GM23338 (cell line): ENCODE measurements around the gene SLC5A11. TPM values are rescaled to one million over a fixed set of nuclear protein-coding genes. Genes with fewer than 3 reads are reported as not detected.

Source experiments
- ATAC-seq: fragments of 200-7000 bp; cut with Tn5 transposase; 3 replicates; pipeline ENCODE4 v1.9.1; 2020
- DNase-seq: peaks from one replicate; pipeline ENCODE4 v3.0.0-alpha.2; 2015; ENCODE audit warnings: low spot score
- H2AFZ ChIP-seq: fragments of 200-600 bp; sonication (generic); 2 replicates; pipeline ENCODE4 v1.8.0; 2016; ENCODE audit warnings: antibody characterized with exemption, mild to moderate bottlenecking, moderate library complexity
- H3F3A ChIP-seq: fragments of 200-600 bp; sonication (generic); replicated peaks from 2 replicates; pipeline ENCODE4 v1.8.0; 2017; ENCODE audit warnings: antibody characterized with exemption, mixed run types, low read depth
- H3K27ac ChIP-seq: fragments of 200-600 bp; sonication (generic); 2 replicates; pipeline ENCODE4 v1.6.1; 2016; ENCODE audit warnings: low read depth
- H3K27me3 ChIP-seq: fragments of 200-600 bp; sonication (generic); 2 replicates; pipeline ENCODE4 v1.8.0; 2016; ENCODE audit warnings: mild to moderate bottlenecking, mixed run types, moderate library complexity; ENCODE audit not compliant: insufficient read depth
- H3K36me3 ChIP-seq: fragments of 200-600 bp; sonication (generic); 2 replicates; pipeline ENCODE4 v1.8.0; 2016; ENCODE audit warnings: mild to moderate bottlenecking; ENCODE audit not compliant: insufficient read depth
- H3K4me1 ChIP-seq: fragments of 200-600 bp; sonication (generic); 2 replicates; pipeline ENCODE4 v1.8.0; 2016; ENCODE audit warnings: mild to moderate bottlenecking, moderate library complexity; ENCODE audit not compliant: insufficient read depth
- H3K4me2 ChIP-seq: fragments of 200-600 bp; sonication (generic); 2 replicates; pipeline ENCODE4 v1.7.1; 2017; ENCODE audit warnings: mixed run types
- H3K4me3 ChIP-seq: fragments of 200-600 bp; sonication (generic); 2 replicates; pipeline ENCODE4 v1.6.1; 2016; ENCODE audit warnings: mixed run types
- H3K79me2 ChIP-seq: fragments of 200-600 bp; sonication (generic); replicated peaks from 2 replicates; pipeline ENCODE4 v1.8.0; 2017; ENCODE audit warnings: mild to moderate bottlenecking; ENCODE audit not compliant: insufficient read depth
- H3K9me2 ChIP-seq: fragments of 200-600 bp; sonication (generic); 2 replicates; pipeline ENCODE4 v1.8.0; 2017; ENCODE audit not compliant: insufficient read depth
- H4K20me1 ChIP-seq: fragments of 200-600 bp; sonication (generic); replicated peaks from 2 replicates; pipeline ENCODE4 v1.8.0; 2017; ENCODE audit warnings: mild to moderate bottlenecking; ENCODE audit not compliant: insufficient read depth
- H3K27ac Mint-ChIP-seq: 2 replicates; pipeline ENCODE4 v1.8.0; 2020; ENCODE audit warnings: inconsistent platforms, mild to moderate bottlenecking, moderate library complexity, mixed read lengths
- H3K27me3 Mint-ChIP-seq: 3 replicates; pipeline ENCODE4 v1.8.0; 2022; ENCODE audit warnings: low read depth, mild to moderate bottlenecking, moderate library complexity, mixed read lengths, inconsistent platforms; ENCODE audit not compliant: insufficient read depth, poor library complexity
- H3K36me3 Mint-ChIP-seq: 3 replicates; pipeline ENCODE4 v1.8.0; 2021; ENCODE audit warnings: low read depth, mild to moderate bottlenecking, inconsistent platforms, moderate library complexity, mixed read lengths
- H3K4me1 Mint-ChIP-seq: 3 replicates; pipeline ENCODE4 v1.8.0; 2020; ENCODE audit warnings: mild to moderate bottlenecking, inconsistent platforms, mixed read lengths
- H3K4me3 Mint-ChIP-seq: 3 replicates; pipeline ENCODE4 v1.8.0; 2021; ENCODE audit warnings: moderate library complexity, mild to moderate bottlenecking, inconsistent platforms, mixed read lengths
- H3K9me3 Mint-ChIP-seq: 3 replicates; pipeline ENCODE4 v1.8.0; 2020; ENCODE audit warnings: moderate library complexity, mild to moderate bottlenecking, inconsistent platforms, mixed read lengths
- CTCF ChIP-seq, 2 experiments: fragments of 200-600 bp in 1 of 2; sonication (generic) in 1 of 2; conservative IDR thresholded peaks; 2 replicates each; pipeline versions ENCODE4 v1.5.1 to v1.6.1; 2016 to 2017; ENCODE audit warnings: antibody characterized with exemption in 2 of 2, low read depth in 2 of 2, mild to moderate bottlenecking in 2 of 2, moderate library complexity in 1 of 2
- EZH2 ChIP-seq: fragments of 200-600 bp; sonication (generic); IDR thresholded peaks from one replicate; pipeline ENCODE4 v1.8.0; 2017; ENCODE audit warnings: antibody characterized with exemption, mild to moderate bottlenecking, low read depth; ENCODE audit not compliant: unreplicated experiment
- EZH2phosphoT487 ChIP-seq: fragments of 200-600 bp; sonication (generic); IDR thresholded peaks from one replicate; pipeline ENCODE4 v1.8.1; 2018; ENCODE audit warnings: antibody characterized with exemption; ENCODE audit not compliant: unreplicated experiment
- ZNF114 ChIP-seq: fragments of 250-450 bp; sonication (Bioruptor Pico); IDR thresholded peaks from 2 replicates; pipeline ENCODE4 v1.5.0; 2020; ENCODE audit warnings: mild to moderate bottlenecking, moderate library complexity
- ZNF462 ChIP-seq: fragments of 250-450 bp; sonication (Bioruptor Pico); IDR thresholded peaks from 2 replicates; pipeline ENCODE4 v1.5.0; 2020; ENCODE audit warnings: mild to moderate bottlenecking, moderate library complexity
- polyA plus RNA-seq: library from polyadenylated mRNA; unstranded; fragments of >200 nt; fragmentation: Nextera tagmentation; extraction: Ambion mirVana; gene quantifications from 2 replicates; pipeline ENCODE4 v1.2.1, GENCODE V29; 2016
- total RNA-seq: library from RNA; depleted of rRNA; stranded (reverse); fragments of >200 nt; shearing (Covaris generic); gene quantifications from 2 replicates; pipeline ENCODE4 v1.2.3, GENCODE V29; 2014

The SLC5A11 gene
- total and polyA plus RNA-seq, 2 experiments from 2014 or later = 0.07 TPM; not detected in 1

GRCh38 chr16:24931091-24931490 is 85.3 kb downstream of the SLC5A11 start:
- ATAC-seq (no peak), DNase-seq (no peak)
- no peak overlapping the region for H3K4me2 ChIP-seq
- H3K27ac ChIP-seq = no peak overlapping the region
- Mint-ChIP-seq H3K36me3 (peaks cover 28% of the 10 kb centered on the region), H3K4me1 (no peaks in the 10 kb centered on the region), H3K9me3 (no peaks in the 10 kb centered on the region), H3K27me3 (no peaks in the 10 kb centered on the region), H3K27ac (no peak overlapping the region), H3K4me3 (no peak overlapping the region)
- no peaks in the 10 kb centered on the region for H3K79me2 ChIP-seq
- no peak overlapping the region for H2AFZ ChIP-seq
- H3K4me1 ChIP-seq = no peaks in the 10 kb centered on the region
- H3K9me2 ChIP-seq = no peaks in the 10 kb centered on the region
- no peaks in the 10 kb centered on the region; the same call in none of the 2 replicates for H4K20me1 ChIP-seq
- H3K27me3 ChIP-seq = no peaks in the 10 kb centered on the region
- no peak overlapping the region for H3K4me3 ChIP-seq
- no peaks in the 10 kb centered on the region; the same call in none of the 2 replicates for H3K36me3 ChIP-seq
- TF ChIP-seq ZNF114 (no peak), CTCF (conservative IDR thresholded peaks at IDR 0.05; ENCODE audit: low read depth in 2 of 2) (no peak), EZH2 (no peak), EZH2phosphoT487 (no peak)
- H3F3A ChIP-seq = no peaks in the 10 kb centered on the region

- TF ChIP-seq ZNF462 (CRISPR knock-in tag) (no peak), EZH2phosphoT487 (no peak), ZNF114 (no peak)
- peaks cover under 1% of the 10 kb centered on the region for H3K27me3 Mint-ChIP-seq
- Histone ChIP-seq H4K20me1 (no peaks in the 10 kb centered on the region; the same call in none of the 2 replicates), H3K4me2 (no peak overlapping the region), H3F3A (no peaks in the 10 kb centered on the region), H3K27ac (no peak overlapping the region), H3K79me2 (no peaks in the 10 kb centered on the region), H3K27me3 (no peaks in the 10 kb centered on the region), H3K36me3 (no peaks in the 10 kb centered on the region; the same call in 1 of the 2 replicates), H2AFZ (no peak overlapping the region), H3K9me2 (no peaks in the 10 kb centered on the region), H3K4me3 (no peak overlapping the region), H3K4me1 (no peaks in the 10 kb centered on the region)
- H3K9me3 Mint-ChIP-seq = no peaks in the 10 kb centered on the region
- ATAC-seq (no peak), DNase-seq (no peak)
- peaks cover 35% of the 10 kb centered on the region for H3K36me3 Mint-ChIP-seq
- no peak overlapping the region for H3K4me3 Mint-ChIP-seq
- no peaks in the 10 kb centered on the region for H3K4me1 Mint-ChIP-seq
- no peak overlapping the region for H3K27ac Mint-ChIP-seq
Measured at GRCh38 chr16:24935336-24935735, 89.6 kb downstream of the SLC5A11 start.
